CD4-positive, alpha-beta T cell treated with Interleukin-15 for 4 hours (primary cell): ENCODE data around the gene FBLN5.
"Not testable (repeated sequence)": the region's sequence is repeated elsewhere in the genome, so short reads cannot be mapped to it uniquely, and the experiment has no call there.

ENCODE experiments used
- DNase-seq: peaks from one replicate; pipeline ENCODE4 v3.0.0-alpha.2; 2020; ENCODE audit warnings: low spot score

Gene FBLN5

GRCh38 chr14:91861091-91861490 lies 86.4 kb downstream of the FBLN5 start:
- no peak for DNase-seq

- no peak for DNase-seq
These were observed 87.3 kb downstream of the FBLN5 start for GRCh38 chr14:91860238-91860637.

- peak; percentile 31 for DNase-seq
These were observed 88.8 kb downstream of the FBLN5 start for GRCh38 chr14:91858536-91859275.

- DNase-seq = no peak
These were observed 89.9 kb downstream of the FBLN5 start for GRCh38 chr14:91857614-91858013.

GRCh38 chr14:91854327-91854934 lies 93.1 kb downstream of the FBLN5 start:
- no peak for DNase-seq

GRCh38 chr14:91851563-91851962 lies 95.9 kb downstream of the FBLN5 start:
- DNase-seq = no peak

- no peak for DNase-seq
These were observed 98.9 kb downstream of the FBLN5 start for GRCh38 chr14:91848504-91849001.

- no peak for DNase-seq
These were observed 99.8 kb downstream of the FBLN5 start for GRCh38 chr14:91847693-91848092.

GRCh38 chr14:91845652-91846051 lies 101.8 kb downstream of the FBLN5 start:
- DNase-seq = no peak

GRCh38 chr14:91845056-91845455 lies 102.4 kb downstream of the FBLN5 start:
- not testable (repeated sequence) for DNase-seq

- DNase-seq = no peak
These were observed 103.5 kb downstream of the FBLN5 start for GRCh38 chr14:91844029-91844428.

- no peak for DNase-seq
These were observed 104.1 kb downstream of the FBLN5 start for GRCh38 chr14:91843437-91843836.

- DNase-seq = no peak
These were observed 106.4 kb downstream of the FBLN5 start for GRCh38 chr14:91841065-91841464.

- DNase-seq = no peak
These were observed 107.7 kb downstream of the FBLN5 start for GRCh38 chr14:91839749-91840148.

- DNase-seq = no peak
These were observed 110.4 kb downstream of the FBLN5 start for GRCh38 chr14:91837076-91837475.

- peak; percentile 80 for DNase-seq
These were observed 111.3 kb downstream of the FBLN5 start for GRCh38 chr14:91835920-91836843.

GRCh38 chr14:91835197-91835919 lies 112.1 kb downstream of the FBLN5 start:
- DNase-seq = peak; percentile 25

GRCh38 chr14:91834571-91834970 lies 112.9 kb downstream of the FBLN5 start:
- no peak for DNase-seq

GRCh38 chr14:91831337-91831736 lies 116.2 kb downstream of the FBLN5 start:
- no peak for DNase-seq

GRCh38 chr14:91830777-91831176 lies 116.7 kb downstream of the FBLN5 start:
- DNase-seq = no peak

- no peak for DNase-seq
These were observed 118.0 kb downstream of the FBLN5 start for GRCh38 chr14:91829511-91829910.

- no peak for DNase-seq
These were observed 119.7 kb downstream of the FBLN5 start for GRCh38 chr14:91827746-91828145.
